Measurements from ENCODE around the gene CCNC. TPM values are rescaled to one million over a fixed set of nuclear protein-coding genes. Genes with fewer than 3 reads are reported as not detected.

CCNC gene
- total RNA-seq, 4 donors from 2014 or later: 25.3 to 62.9 (median 46.7) TPM

GRCh38 chr6:99530627-99531026, 37.8 kb downstream of the CCNC start:
- H3K4me3 ChIP-seq (ENCODE audit: low read depth, poor library complexity, severe bottlenecking): no peak overlapping the region
- WGBS, 2 donors: 93 to 100% methylated on average over 1 of the region's 1 CpG
- no peak for TF ChIP-seq POLR2A (IDR thresholded peaks at IDR 0.05)
- no peak for TF ChIP-seq CTCF (IDR thresholded peaks at IDR 0.05)
- intact Hi-C loops (cut with DNase I; ENCODE audit: low total_unique reads): no loop called here
- no peak for DNase-seq (ENCODE audit: low spot score in 2 of 2)

- no peak for DNase-seq (ENCODE audit: low spot score in 2 of 2)
- intact Hi-C loops (cut with DNase I; ENCODE audit: low total_unique reads): no loop called here
Measured at GRCh38 chr6:99522531-99522930, 45.9 kb downstream of the CCNC start.

GRCh38 chr6:99521633-99522151, 46.8 kb downstream of the CCNC start:
- whole genome bisulfite sequencing, 2 donors: 40 to 45% methylated on average over 9 of the region's 9 CpGs
- peak overlapping the region; percentile 63 for H3K4me3 ChIP-seq (ENCODE audit: low read depth, poor library complexity, severe bottlenecking)
- TF ChIP-seq POLR2A (IDR thresholded peaks at IDR 0.05): no peak
- no peak for TF ChIP-seq CTCF (IDR thresholded peaks at IDR 0.05)
- no peak for DNase-seq (ENCODE audit: low spot score in 2 of 2)
- intact Hi-C loops (cut with DNase I; ENCODE audit: low total_unique reads): no loop called here

More at GRCh38 chr6:99522531-99522930, 45.9 kb downstream of the CCNC start:
- TF ChIP-seq POLR2A (IDR thresholded peaks at IDR 0.05): no peak
- TF ChIP-seq CTCF (IDR thresholded peaks at IDR 0.05): no peak
- WGBS, 2 donors: 80 to 85% methylated on average over 4 of the region's 4 CpGs
- no peak overlapping the region for H3K4me3 ChIP-seq (ENCODE audit: low read depth, poor library complexity, severe bottlenecking)

- TF ChIP-seq POLR2A (IDR thresholded peaks at IDR 0.05): no peak
- TF ChIP-seq CTCF (IDR thresholded peaks at IDR 0.05): peak in 1 of 3 donors; percentile 53
Measured at GRCh38 chr6:99520855-99521632, 47.4 kb downstream of the CCNC start.

GRCh38 chr6:99519446-99519845, 49.0 kb downstream of the CCNC start:
- intact Hi-C loops (cut with DNase I; ENCODE audit: low total_unique reads): no loop called here
- 89% methylated on average over 1 of the region's 1 CpG for WGBS, 2 donors
- DNase-seq (ENCODE audit: low spot score in 2 of 2): no peak
- H3K4me3 ChIP-seq (ENCODE audit: low read depth, poor library complexity, severe bottlenecking): no peak overlapping the region
- TF ChIP-seq POLR2A (IDR thresholded peaks at IDR 0.05): no peak
- TF ChIP-seq CTCF (IDR thresholded peaks at IDR 0.05): no peak

More at GRCh38 chr6:99520855-99521632, 47.4 kb downstream of the CCNC start:
- intact Hi-C loops (cut with DNase I; ENCODE audit: low total_unique reads): no loop called here
- WGBS, 2 donors: 0% methylated on average over 43 to 47 of the region's 47 CpGs
- DNase-seq (ENCODE audit: low spot score in 2 of 2): peak; percentile 76 to 97
- peak overlapping the region; percentile 63 for H3K4me3 ChIP-seq (ENCODE audit: low read depth, poor library complexity, severe bottlenecking)

All from lower leg skin (tissue), 4 donors.